Body of pancreas (tissue), 4 donors: ENCODE measurements around the gene CCDC47. TPM values are rescaled to one million over a fixed set of nuclear protein-coding genes. Genes with fewer than 3 reads are reported as not detected.

Experiments used
- ATAC-seq: fragments of 150-250 bp; one replicate; pipeline ENCODE4 v1.9.1; 2016
- DNase-seq, 4 donors: peaks; one replicate each; pipeline ENCODE4 v3.0.0-alpha.2; 2019
- H3K27ac ChIP-seq, 4 donors: fragments of 200-600 bp; sonication (generic); 1 replicate in 3 of 4; 2 replicates in 1 of 4; pipeline versions ENCODE4 v1.5.1 to v1.6.1; 2016 to 2019; ENCODE audit warnings: mild to moderate bottlenecking in 1 of 4, mixed read lengths in 1 of 4, moderate library complexity in 1 of 4
- H3K27me3 ChIP-seq, 2 donors: fragments of 200-600 bp; sonication (generic); one replicate each; pipeline ENCODE4 v1.6.0; 2016; ENCODE audit warnings: mild to moderate bottlenecking in 1 of 2
- H3K36me3 ChIP-seq, 2 donors: fragments of 200-600 bp; sonication (generic); replicated peaks in 1 of 2; 2 replicates each; pipeline ENCODE4 v1.5.1; 2016; ENCODE audit warnings: low read depth in 2 of 2; ENCODE audit not compliant: insufficient read depth in 1 of 2
- H3K4me1 ChIP-seq: fragments of 200-600 bp; sonication (generic); one replicate; pipeline ENCODE4 v1.6.0; 2016
- H3K4me3 ChIP-seq, 2 donors: fragments of 200-600 bp; sonication (generic); 1 replicate in 1 of 2; 2 replicates in 1 of 2; pipeline ENCODE4 v1.5.1; 2016 to 2019
- H3K9me3 ChIP-seq, 3 donors: fragments of 200-600 bp; sonication (generic); 1 replicate in 2 of 3; 2 replicates in 1 of 3; pipeline ENCODE4 v1.5.1; 2016
- CTCF ChIP-seq, 7 experiments: fragments of 450-650 bp in 4 of 7; fragments of 200-600 bp in 3 of 7; sonication (generic) in 3 of 7; IDR thresholded peaks; one replicate each; pipeline ENCODE4 v1.5.1; 2016 to 2019; ENCODE audit warnings: antibody characterized with exemption in 7 of 7
- POLR2A ChIP-seq, 3 donors: fragments of 450-650 bp; IDR thresholded peaks; one replicate each; pipeline ENCODE4 v1.6.1; 2016; ENCODE audit warnings: antibody characterized with exemption in 3 of 3, mild to moderate bottlenecking in 2 of 3
- WGBS, 2 donors: methylation state at CpG; one replicate each; pipeline ENCODE4 v1.1.5; 2017; 5-methylcytosine and 5-hydroxymethylcytosine counted together
- intact Hi-C: fragments of 100-400 bp; cut with DNase I; formaldehyde crosslinking; loops from one replicate; pipeline ENCODE4 v1.15.1; 2023
- total RNA-seq, 2 donors: library from RNA; depleted of rRNA; stranded (reverse); fragments of >200 nt; gene quantifications; one replicate each; pipeline ENCODE4 v1.1.0, GENCODE V29; 2016

Gene CCDC47
- total RNA-seq, 2 donors from 2014 or later: 42.2 to 56.8 TPM

GRCh38 chr17:63751806-63752205, 21.6 kb downstream of the CCDC47 start:
- DNase-seq (peak in 2 of 4 donors; percentile 13 to 21), ATAC-seq (no peak)
- no peaks in the 10 kb centered on the region for H3K9me3 ChIP-seq
- 25 to 36% methylated on average over 8 of the region's 8 CpGs for WGBS, 2 donors
- no peak for TF ChIP-seq CTCF (IDR thresholded peaks at IDR 0.05)
- TF ChIP-seq POLR2A (IDR thresholded peaks at IDR 0.05): no peak
- peaks cover 5 to 27% of the 10 kb centered on the region in 2 donors for H3K36me3 ChIP-seq
- H3K4me1 ChIP-seq: peaks cover 13% of the 10 kb centered on the region
- H3K27ac ChIP-seq: peak overlapping the region in 1 of 4 donors; percentile 0
- intact Hi-C loops: no loop called here
- no peak overlapping the region for H3K4me3 ChIP-seq
- no peaks in the 10 kb centered on the region for H3K27me3 ChIP-seq

GRCh38 chr17:63741408-63742173, 31.8 kb downstream of the CCDC47 start, which contains the start of gene STRADA:
Gene STRADA, minus strand, starts transcription at chr17:63741799. Its CDS starts 13,430 bp downstream, at chr17:63728369.
- intact Hi-C loops: no loop called here
- TF ChIP-seq POLR2A (IDR thresholded peaks at IDR 0.05) (peak; percentile 86 to 93 (median 91)), CTCF (IDR thresholded peaks at IDR 0.05) (no peak)
- Histone ChIP-seq H3K4me1 (peaks cover 7% of the 10 kb centered on the region), H3K27ac (peak within 1 kb of the TSS; percentile 84 to 96 (median 93)), H3K9me3 (no peaks in the 10 kb centered on the region), H3K4me3 (peak within 1 kb of the TSS; percentile 67), H3K36me3 (no peaks in the 10 kb centered on the region), H3K27me3 (no peaks in the 10 kb centered on the region)
- WGBS, 2 donors: 0% methylated on average over 5 to 55 of the region's 61 CpGs
- ATAC-seq: peak; percentile 96
- peak; percentile 100 for DNase-seq

- ATAC-seq: no peak
- no peak for DNase-seq
Measured at GRCh38 chr17:63741143-63741407, 32.3 kb downstream of the CCDC47 start.

DNA sequence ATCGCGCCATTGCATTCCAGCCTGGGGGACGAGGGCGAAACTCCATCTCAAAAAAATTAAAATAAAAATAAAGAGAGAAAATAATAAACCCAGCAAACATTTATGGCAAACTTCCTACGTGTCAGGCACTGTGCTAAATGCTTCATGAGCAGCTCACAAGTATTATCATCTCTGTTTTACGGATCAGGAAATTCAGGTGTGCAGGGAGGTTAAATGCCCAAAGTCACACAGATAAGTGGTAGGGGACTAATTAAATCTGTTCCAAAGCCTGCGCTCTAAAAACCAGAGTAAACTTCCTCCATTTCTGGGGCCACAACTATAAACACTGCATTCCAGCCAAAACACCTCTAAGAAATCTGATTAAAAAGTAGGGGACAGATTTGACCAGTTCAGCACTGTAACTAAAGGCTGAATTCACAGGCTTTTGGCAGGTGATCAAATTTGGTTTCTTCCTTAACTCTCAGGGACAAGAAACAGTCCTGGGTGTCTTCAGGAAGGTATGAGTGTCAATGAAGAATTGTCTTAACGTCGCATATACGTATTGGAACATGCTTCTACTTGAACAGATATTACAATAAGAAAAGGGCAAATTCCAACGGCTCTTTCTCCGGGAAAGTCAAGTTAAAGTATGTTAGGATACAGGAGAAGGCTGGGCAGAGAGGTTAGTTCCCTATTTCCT, 32.8 kb downstream of the CCDC47 start:
- DNase-seq: peak in 1 of 4 donors; percentile 17
- no peaks in the 10 kb centered on the region for H3K36me3 ChIP-seq
- 25 to 26% methylated on average over 12 of the region's 12 CpGs for WGBS, 2 donors
- no peaks in the 10 kb centered on the region for H3K27me3 ChIP-seq
- intact Hi-C loops: no loop called here
- peaks cover 7% of the 10 kb centered on the region for H3K4me1 ChIP-seq
- H3K9me3 ChIP-seq: no peaks in the 10 kb centered on the region
- no peak for ATAC-seq
- H3K27ac ChIP-seq: peak overlapping the region; percentile 84 to 96 (median 93)
- H3K4me3 ChIP-seq: peak overlapping the region; percentile 67
- no peak for TF ChIP-seq POLR2A (IDR thresholded peaks at IDR 0.05)
- no peak for TF ChIP-seq CTCF (IDR thresholded peaks at IDR 0.05)

More at GRCh38 chr17:63741143-63741407, 32.3 kb downstream of the CCDC47 start:
- Histone ChIP-seq H3K27ac (peak overlapping the region; percentile 84 to 96 (median 93)), H3K4me1 (peaks cover 7% of the 10 kb centered on the region), H3K36me3 (no peaks in the 10 kb centered on the region), H3K4me3 (peak overlapping the region; percentile 67), H3K9me3 (no peaks in the 10 kb centered on the region), H3K27me3 (no peaks in the 10 kb centered on the region)
- WGBS, 2 donors: 0 to 1% methylated on average over 6 to 14 of the region's 14 CpGs
- intact Hi-C loops: no loop called here
- no peak for TF ChIP-seq CTCF (IDR thresholded peaks at IDR 0.05)
- no peak for TF ChIP-seq POLR2A (IDR thresholded peaks at IDR 0.05)
